SK-N-SH (cell line): ENCODE results near the gene GASK1A. TPM values are rescaled to one million over a fixed set of nuclear protein-coding genes. Genes with fewer than 3 reads are reported as not detected.
A peak's percentile ranks its signal among the peaks of the same experiment; 100 is the strongest.

Experiments
- CTCF ChIA-PET: fragments of 300-600, 350-600 bp; formaldehyde crosslinking; extraction: SDS; loops from one replicate; lab custom pipeline; 2021; lab: Yijun Ruan, JAX
- POLR2A ChIA-PET: fragments of 350-600 bp; sonication (Branson Sonifier 250); formaldehyde crosslinking; extraction: SDS; loops from one replicate; lab custom pipeline; 2020; ENCODE audit warnings: antibody characterized with exemption, inconsistent platforms; lab: Yijun Ruan, JAX
- DNase-seq: peaks from one replicate; pipeline ENCODE4 v3.0.0; 2012
- H2AFZ ChIP-seq: fragments of 200-600 bp; sonication (generic); 2 replicates; pipeline ENCODE4 v1.8.1; 2016; ENCODE audit warnings: antibody characterized with exemption, mild to moderate bottlenecking, low read depth
- H3F3A ChIP-seq: fragments of 200-600 bp; sonication (generic); replicated peaks from 2 replicates; pipeline ENCODE3; 2016; ENCODE audit warnings: antibody characterized with exemption, mild to moderate bottlenecking; ENCODE audit not compliant: insufficient read depth
- H3K27ac ChIP-seq, 2 experiments: fragments of 200-500 bp in 1 of 2; fragments of 200-600 bp in 1 of 2; sonication (Bioruptor generic) in 1 of 2; sonication (generic), shearing (Covaris generic) in 1 of 2; 2 replicates each; pipeline versions ENCODE4 v1.5.1 to v1.6.1; 2014 to 2016; ENCODE audit warnings: low read depth in 2 of 2, inconsistent platforms in 1 of 2, low read length in 1 of 2, mild to moderate bottlenecking in 1 of 2, mixed read lengths in 1 of 2
- H3K27me3 ChIP-seq: fragments of 200-600 bp; sonication (generic), shearing (Covaris generic); 2 replicates; pipeline ENCODE4 v1.6.1; 2016; ENCODE audit warnings: mixed run types; ENCODE audit not compliant: insufficient read depth
- H3K36me3 ChIP-seq, 2 experiments: fragments of 200-500 bp in 1 of 2; fragments of 200-600 bp in 1 of 2; sonication (Bioruptor generic) in 1 of 2; sonication (generic) in 1 of 2; replicated peaks in 1 of 2; 2 replicates each; pipeline versions ENCODE3 to v1.5.1; 2014 to 2016; ENCODE audit warnings: low read length in 1 of 2, mild to moderate bottlenecking in 1 of 2; ENCODE audit not compliant: insufficient read depth in 2 of 2, control insufficient read depth in 1 of 2
- H3K4me1 ChIP-seq, 2 experiments: fragments of 200-500 bp in 1 of 2; fragments of 200-600 bp in 1 of 2; sonication (Bioruptor generic) in 1 of 2; sonication (generic), shearing (Covaris generic) in 1 of 2; 2 replicates each; pipeline versions ENCODE4 v1.5.1 to v1.6.1; 2014 to 2016; ENCODE audit warnings: low read depth in 1 of 2, low read length in 1 of 2, mixed run types in 1 of 2; ENCODE audit not compliant: insufficient read depth in 2 of 2, control insufficient read depth in 1 of 2
- H3K4me2 ChIP-seq: fragments of 200-600 bp; sonication (generic), shearing (Covaris generic); 2 replicates; pipeline ENCODE4 v1.6.1; 2017; ENCODE audit warnings: mixed run types
- H3K4me3 ChIP-seq, 2 experiments: fragments of 200-500 bp in 1 of 2; fragments of 200-600 bp in 1 of 2; sonication (Bioruptor generic) in 1 of 2; sonication (generic), shearing (Covaris generic) in 1 of 2; 2 replicates each; pipeline versions ENCODE4 v1.5.1 to v1.8.1; 2014 to 2016; ENCODE audit warnings: low read depth in 2 of 2, inconsistent platforms in 1 of 2, low read length in 1 of 2, mild to moderate bottlenecking in 1 of 2, mixed read lengths in 1 of 2, moderate library complexity in 1 of 2
- H3K79me2 ChIP-seq: fragments of 200-600 bp; sonication (generic); 2 replicates; pipeline ENCODE4 v1.8.1; 2017; ENCODE audit warnings: mild to moderate bottlenecking; ENCODE audit not compliant: insufficient read depth
- H3K9ac ChIP-seq: fragments of 200-600 bp; sonication (generic); 2 replicates; pipeline ENCODE4 v1.6.1; 2017; ENCODE audit warnings: mixed run types
- H3K9me2 ChIP-seq: fragments of 200-600 bp; sonication (generic); 2 replicates; pipeline ENCODE4 v1.6.1; 2017; ENCODE audit warnings: mixed run types
- H3K9me3 ChIP-seq: fragments of 200-600 bp; sonication (generic); 2 replicates; pipeline ENCODE4 v1.6.1; 2017; ENCODE audit warnings: mixed run types, mild to moderate bottlenecking, moderate library complexity
- H4K20me1 ChIP-seq: fragments of 200-600 bp; sonication (generic); 2 replicates; pipeline ENCODE4 v1.6.1; 2017; ENCODE audit warnings: mild to moderate bottlenecking, mixed run types; ENCODE audit not compliant: insufficient read depth
- CHD2 ChIP-seq: fragments of 150-350 bp; IDR thresholded peaks from 2 replicates; pipeline ENCODE4 v1.6.1; 2018; ENCODE audit warnings: low read length; ENCODE audit not compliant: partially characterized antibody
- FOSL2 ChIP-seq: IDR thresholded peaks from 2 replicates; pipeline ENCODE4 v1.4.0; 2012; ENCODE audit warnings: low read depth, mild to moderate bottlenecking, moderate library complexity, borderline replicate concordance
- FOXM1 ChIP-seq: IDR thresholded peaks from 2 replicates; pipeline ENCODE4 v1.4.0; 2012; ENCODE audit warnings: low read depth, mild to moderate bottlenecking
- GABPA ChIP-seq: IDR thresholded peaks from 2 replicates; pipeline ENCODE4 v1.4.0; 2012; ENCODE audit warnings: low read depth, mild to moderate bottlenecking
- MXI1 ChIP-seq: IDR thresholded peaks from 2 replicates; pipeline ENCODE4 v1.6.1; 2012; ENCODE audit warnings: mild to moderate bottlenecking, low read depth, low read length, improper control_type of control experiment
- POLR2AphosphoS5 ChIP-seq: IDR thresholded peaks from 2 replicates; pipeline ENCODE4 v1.6.1; 2012; ENCODE audit warnings: low read depth, low read length
- RCOR1 ChIP-seq: fragments of 150-350 bp; IDR thresholded peaks from 2 replicates; pipeline ENCODE4 v1.6.1; 2017; ENCODE audit warnings: antibody characterized with exemption, low read length
- RXRA ChIP-seq: IDR thresholded peaks from 2 replicates; pipeline ENCODE4 v1.4.0; 2012; ENCODE audit warnings: low read depth, mild to moderate bottlenecking, borderline replicate concordance
- SIN3A ChIP-seq: IDR thresholded peaks from 2 replicates; pipeline ENCODE4 v1.6.1; 2012; ENCODE audit warnings: low read depth, mild to moderate bottlenecking, low read length, moderate library complexity, borderline replicate concordance
- SMC3 ChIP-seq: IDR thresholded peaks from 2 replicates; pipeline ENCODE4 v1.6.1; 2012; ENCODE audit warnings: low read depth, low read length, improper control_type of control experiment
- TEAD4 ChIP-seq: IDR thresholded peaks from 2 replicates; pipeline ENCODE4 v1.4.0; 2012; ENCODE audit warnings: mild to moderate bottlenecking, borderline replicate concordance; ENCODE audit not compliant: insufficient read depth
- YY1 ChIP-seq: IDR thresholded peaks from 2 replicates; pipeline ENCODE4 v1.4.0; 2012; ENCODE audit warnings: low read depth, mild to moderate bottlenecking
- WGBS: methylation state at CpG from one replicate; pipeline ENCODE4 v1.1.6; 2017; ENCODE audit warnings: low lambda C conversion rate; 5-methylcytosine and 5-hydroxymethylcytosine counted together
- polyA plus RNA-seq, 3 experiments: library from polyadenylated mRNA; depleted of rRNA; stranded (reverse); fragments of >200 nt; gene quantifications; 2 replicates each; pipeline ENCODE4 v1.2.3, GENCODE V29; 2012
- TF ChIP-seq, protein P1 (sequence below): IDR thresholded peaks from 2 replicates; pipeline ENCODE4 v1.6.1; 2012; ENCODE audit warnings: mild to moderate bottlenecking, low read depth, low read length, moderate library complexity
- TF ChIP-seq, protein P2 (sequence below): IDR thresholded peaks from 2 replicates; pipeline ENCODE4; 2012
- TF ChIP-seq, protein P3 (sequence below): fragments of 150-350 bp; IDR thresholded peaks from 2 replicates; pipeline ENCODE4 v1.6.1; 2017; ENCODE audit warnings: antibody characterized with exemption, low read length, low read depth, borderline replicate concordance

GASK1A gene
- polyA plus RNA-seq, 1 of the 3 experiments (the other 2 are of a cell fraction): not detected

DNA sequence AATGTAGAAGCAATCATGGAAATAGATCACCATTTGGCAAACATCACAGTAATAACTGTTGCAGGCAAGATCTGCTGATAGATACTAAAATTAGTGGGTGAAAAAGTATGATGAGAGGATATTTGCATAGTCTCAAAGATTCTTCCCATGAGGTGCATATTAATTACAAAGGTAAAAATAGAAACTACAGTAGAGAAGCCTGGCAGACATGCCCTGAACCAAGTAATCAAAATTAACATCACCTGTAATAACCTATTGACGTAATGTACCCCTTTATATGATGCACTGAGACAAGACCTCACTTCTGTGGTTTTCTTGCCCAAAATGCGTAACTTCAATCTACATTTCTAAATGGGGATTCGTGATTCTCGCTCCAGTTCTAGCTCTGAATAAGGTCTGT lies 112.4 kb downstream of the GASK1A start:
- no peak overlapping the region for H3K27ac ChIP-seq
- no peak overlapping the region for H3K4me2 ChIP-seq
- no peak overlapping the region for H3K9ac ChIP-seq
- H3K27me3 ChIP-seq: no peaks in the 10 kb centered on the region
- no peaks in the 10 kb centered on the region for H3K9me3 ChIP-seq
- H3F3A ChIP-seq: no peaks in the 10 kb centered on the region
- no peaks in the 10 kb centered on the region for H3K9me2 ChIP-seq
- no peak overlapping the region for H2AFZ ChIP-seq
- no peaks in the 10 kb centered on the region for H3K79me2 ChIP-seq
- no peak for DNase-seq
- peaks cover 6 to 12% of the 10 kb centered on the region in 2 experiments; a peak in 1 of 4 replicates for H3K4me1 ChIP-seq
- H4K20me1 ChIP-seq: no peaks in the 10 kb centered on the region
- no peak overlapping the region for H3K4me3 ChIP-seq
- no peaks in the 10 kb centered on the region for H3K36me3 ChIP-seq
- 96% methylated on average over 4 of the region's 4 CpGs for WGBS
- CTCF ChIA-PET: interaction anchor here (1.6 to 2.8 kb wide), 2 partner anchors 11 to 14 kb away, joined by 5 to 8 read pairs; partner anchors contain the start of gene POMGNT2
- POLR2A ChIA-PET: interaction anchor here (0.9 kb wide), 1 partner anchor 196 kb away, joined by 3 read pairs; no protein-coding TSS in a partner anchor
- TF ChIP-seq RCOR1: no peak
- no peak for TF ChIP-seq YY1
- TF ChIP-seq TEAD4: no peak
- no peak for TF ChIP-seq POLR2AphosphoS5

DNA sequence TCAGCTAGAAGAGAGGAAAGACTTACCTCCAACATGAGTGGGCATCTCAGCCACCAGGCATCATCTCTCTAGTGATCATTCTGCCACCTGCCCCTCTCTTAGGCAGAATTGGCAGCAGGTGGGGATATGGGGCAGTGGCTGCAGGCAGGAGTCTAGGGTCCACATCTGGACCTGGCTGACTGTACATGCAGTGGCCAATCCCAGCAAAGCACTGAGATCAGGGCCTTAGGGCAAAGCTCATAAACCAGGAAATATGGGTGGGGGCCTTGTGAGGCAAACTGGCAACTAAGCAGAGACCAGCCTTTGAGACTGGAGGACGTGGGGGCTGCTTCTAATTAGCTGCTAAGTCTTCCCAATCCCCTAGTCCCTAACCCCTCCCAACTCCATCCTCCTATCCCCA lies 113.9 kb downstream of the GASK1A start:
- Histone ChIP-seq H3K27me3 (no peaks in the 10 kb centered on the region), H3K79me2 (no peaks in the 10 kb centered on the region), H3K4me1 (peaks cover 0 to 16% of the 10 kb centered on the region in 2 experiments; a peak in 1 of 4 replicates), H3K27ac (no peak overlapping the region), H3K4me2 (no peak overlapping the region), H3K9ac (no peak overlapping the region), H2AFZ (no peak overlapping the region), H3K9me2 (no peaks in the 10 kb centered on the region), H3K36me3 (no peaks in the 10 kb centered on the region), H4K20me1 (no peaks in the 10 kb centered on the region), H3K4me3 (no peak overlapping the region), H3K9me3 (no peaks in the 10 kb centered on the region), H3F3A (no peaks in the 10 kb centered on the region)
- DNase-seq: peak; percentile 53
- POLR2A ChIA-PET: interaction anchor here (0.6 kb wide), 1 partner anchor 110 kb away, joined by 3 read pairs; no protein-coding TSS in a partner anchor
- TF ChIP-seq MXI1: no peak
- no peak for TF ChIP-seq FOSL2
- no peak for TF ChIP-seq SMC3
- no peak for TF ChIP-seq CHD2
- CTCF ChIA-PET: interaction anchor here (1.5 to 2.8 kb wide), 2 partner anchors 9 to 131 kb away, joined by 3 to 8 read pairs; no protein-coding TSS in a partner anchor
- WGBS: 44% methylated on average over 1 of the region's 1 CpG

DNA sequence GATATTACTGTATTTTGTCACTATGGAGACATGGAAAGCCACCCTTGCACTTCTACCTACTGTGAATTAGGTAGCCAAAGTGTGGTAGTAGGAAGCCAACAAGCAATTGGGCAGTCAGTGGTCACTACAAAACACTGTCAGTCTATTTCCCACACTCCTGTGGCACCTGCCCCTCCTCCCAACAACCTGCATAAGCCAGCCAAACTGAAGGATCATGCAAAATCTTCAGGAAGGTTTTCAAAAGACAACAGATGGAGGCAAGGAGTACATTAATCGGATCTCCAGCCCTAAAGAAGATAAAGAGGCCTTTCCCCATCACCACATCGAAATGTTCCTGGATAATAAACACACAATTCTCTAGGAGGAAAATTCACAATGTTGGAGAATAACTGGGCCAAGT lies 114.9 kb downstream of the GASK1A start:
- TF ChIP-seq MXI1 (no peak), SMC3 (no peak), RXRA (no peak), SIN3A (no peak), FOSL2 (no peak), GABPA (no peak), FOXM1 (no peak), TEAD4 (no peak)
- TF ChIP-seq, protein P1, sequence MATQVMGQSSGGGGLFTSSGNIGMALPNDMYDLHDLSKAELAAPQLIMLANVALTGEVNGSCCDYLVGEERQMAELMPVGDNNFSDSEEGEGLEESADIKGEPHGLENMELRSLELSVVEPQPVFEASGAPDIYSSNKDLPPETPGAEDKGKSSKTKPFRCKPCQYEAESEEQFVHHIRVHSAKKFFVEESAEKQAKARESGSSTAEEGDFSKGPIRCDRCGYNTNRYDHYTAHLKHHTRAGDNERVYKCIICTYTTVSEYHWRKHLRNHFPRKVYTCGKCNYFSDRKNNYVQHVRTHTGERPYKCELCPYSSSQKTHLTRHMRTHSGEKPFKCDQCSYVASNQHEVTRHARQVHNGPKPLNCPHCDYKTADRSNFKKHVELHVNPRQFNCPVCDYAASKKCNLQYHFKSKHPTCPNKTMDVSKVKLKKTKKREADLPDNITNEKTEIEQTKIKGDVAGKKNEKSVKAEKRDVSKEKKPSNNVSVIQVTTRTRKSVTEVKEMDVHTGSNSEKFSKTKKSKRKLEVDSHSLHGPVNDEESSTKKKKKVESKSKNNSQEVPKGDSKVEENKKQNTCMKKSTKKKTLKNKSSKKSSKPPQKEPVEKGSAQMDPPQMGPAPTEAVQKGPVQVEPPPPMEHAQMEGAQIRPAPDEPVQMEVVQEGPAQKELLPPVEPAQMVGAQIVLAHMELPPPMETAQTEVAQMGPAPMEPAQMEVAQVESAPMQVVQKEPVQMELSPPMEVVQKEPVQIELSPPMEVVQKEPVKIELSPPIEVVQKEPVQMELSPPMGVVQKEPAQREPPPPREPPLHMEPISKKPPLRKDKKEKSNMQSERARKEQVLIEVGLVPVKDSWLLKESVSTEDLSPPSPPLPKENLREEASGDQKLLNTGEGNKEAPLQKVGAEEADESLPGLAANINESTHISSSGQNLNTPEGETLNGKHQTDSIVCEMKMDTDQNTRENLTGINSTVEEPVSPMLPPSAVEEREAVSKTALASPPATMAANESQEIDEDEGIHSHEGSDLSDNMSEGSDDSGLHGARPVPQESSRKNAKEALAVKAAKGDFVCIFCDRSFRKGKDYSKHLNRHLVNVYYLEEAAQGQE: no peak
- TF ChIP-seq, protein P2, sequence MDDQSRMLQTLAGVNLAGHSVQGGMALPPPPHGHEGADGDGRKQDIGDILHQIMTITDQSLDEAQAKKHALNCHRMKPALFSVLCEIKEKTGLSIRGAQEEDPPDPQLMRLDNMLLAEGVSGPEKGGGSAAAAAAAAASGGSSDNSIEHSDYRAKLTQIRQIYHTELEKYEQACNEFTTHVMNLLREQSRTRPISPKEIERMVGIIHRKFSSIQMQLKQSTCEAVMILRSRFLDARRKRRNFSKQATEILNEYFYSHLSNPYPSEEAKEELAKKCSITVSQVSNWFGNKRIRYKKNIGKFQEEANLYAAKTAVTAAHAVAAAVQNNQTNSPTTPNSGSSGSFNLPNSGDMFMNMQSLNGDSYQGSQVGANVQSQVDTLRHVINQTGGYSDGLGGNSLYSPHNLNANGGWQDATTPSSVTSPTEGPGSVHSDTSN: no peak
- TF ChIP-seq, protein P3, sequence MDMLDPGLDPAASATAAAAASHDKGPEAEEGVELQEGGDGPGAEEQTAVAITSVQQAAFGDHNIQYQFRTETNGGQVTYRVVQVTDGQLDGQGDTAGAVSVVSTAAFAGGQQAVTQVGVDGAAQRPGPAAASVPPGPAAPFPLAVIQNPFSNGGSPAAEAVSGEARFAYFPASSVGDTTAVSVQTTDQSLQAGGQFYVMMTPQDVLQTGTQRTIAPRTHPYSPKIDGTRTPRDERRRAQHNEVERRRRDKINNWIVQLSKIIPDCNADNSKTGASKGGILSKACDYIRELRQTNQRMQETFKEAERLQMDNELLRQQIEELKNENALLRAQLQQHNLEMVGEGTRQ: no peak
- Histone ChIP-seq H3K4me3 (no peak overlapping the region), H3K27me3 (no peaks in the 10 kb centered on the region), H3K4me1 (peaks cover 0 to 16% of the 10 kb centered on the region in 2 experiments; a peak in 1 of 4 replicates), H3K79me2 (no peaks in the 10 kb centered on the region), H3K9ac (no peak overlapping the region), H2AFZ (no peak overlapping the region), H3F3A (no peaks in the 10 kb centered on the region), H3K9me2 (no peaks in the 10 kb centered on the region), H4K20me1 (no peaks in the 10 kb centered on the region), H3K4me2 (no peak overlapping the region), H3K36me3 (no peaks in the 10 kb centered on the region), H3K27ac (no peak overlapping the region), H3K9me3 (no peaks in the 10 kb centered on the region)
- ChIA-PET CTCF (no interaction called here), POLR2A (no interaction called here)
- DNase-seq: no peak
- 67% methylated on average over 2 of the region's 2 CpGs for WGBS
